Ascending aorta (tissue), 2 donors: ENCODE data around the gene TSGA10IP. TPM values are rescaled to one million over a fixed set of nuclear protein-coding genes. Genes with fewer than 3 reads are reported as not detected.

ENCODE experiments used
- DNase-seq, 2 donors: peaks; one replicate each; pipeline ENCODE4 v3.0.0-alpha.2; 2019; ENCODE audit warnings: low spot score in 2 of 2
- H3K27ac ChIP-seq, 2 donors: fragments of 200-600 bp; sonication (generic); one replicate each; pipeline ENCODE4 v1.5.1; 2016 to 2017; ENCODE audit warnings: mild to moderate bottlenecking in 1 of 2
- H3K27me3 ChIP-seq: fragments of 200-600 bp; sonication (generic); one replicate; pipeline ENCODE4 v1.5.1; 2017
- H3K36me3 ChIP-seq, 2 donors: fragments of 200-600 bp; sonication (generic); one replicate each; pipeline ENCODE4 v1.5.1; 2016
- H3K4me1 ChIP-seq, 2 donors: fragments of 200-600 bp; sonication (generic); one replicate each; pipeline ENCODE4 v1.5.1; 2016 to 2017; ENCODE audit warnings: mild to moderate bottlenecking in 1 of 2
- H3K4me3 ChIP-seq, 2 donors: fragments of 200-600 bp; sonication (generic); one replicate each; pipeline ENCODE4 v1.5.1; 2016 to 2017; ENCODE audit warnings: mild to moderate bottlenecking in 1 of 2
- H3K9me3 ChIP-seq, 2 donors: fragments of 200-600 bp; sonication (generic); one replicate each; pipeline ENCODE4 v1.5.1; 2016
- intact Hi-C: fragments of 100-400 bp; cut with DNase I; formaldehyde crosslinking; loops from one replicate; pipeline ENCODE4 v1.15.1; 2023
- total RNA-seq: library from RNA; depleted of rRNA; stranded (reverse); fragments of >200 nt; gene quantifications from one replicate; pipeline ENCODE4 v1.1.0, GENCODE V29; 2016
- TF ChIP-seq, protein P1 (sequence below), 3 experiments: fragments of 200-600 bp in 2 of 3; fragments of 450-650 bp in 1 of 3; sonication (generic) in 2 of 3; IDR thresholded peaks; one replicate each; pipeline ENCODE4 v1.5.1; 2016 to 2019; ENCODE audit warnings: antibody characterized with exemption in 3 of 3, mild to moderate bottlenecking in 1 of 3, moderate library complexity in 1 of 3

The TSGA10IP gene
- total RNA-seq, 1 donor from 2014 or later, result not detected

DNA sequence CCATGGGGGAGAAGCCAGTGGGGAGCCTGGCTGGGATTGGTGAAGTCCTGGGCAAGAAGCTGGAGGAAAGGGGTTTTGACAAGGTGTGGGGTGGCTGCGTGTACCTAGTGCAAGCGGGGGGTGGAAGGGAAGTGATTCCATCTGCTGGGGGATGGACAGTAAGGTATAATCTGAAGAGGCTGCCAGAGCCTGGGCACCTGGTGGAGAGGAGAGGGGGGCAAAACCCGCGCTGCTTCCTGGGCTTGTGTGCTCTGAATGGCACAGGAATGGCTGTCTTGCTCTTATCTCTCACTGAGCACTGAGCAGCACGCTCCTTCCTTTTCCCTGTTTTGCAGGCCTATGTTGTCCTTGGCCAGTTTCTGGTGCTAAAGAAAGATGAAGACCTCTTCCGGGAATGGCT, 58.0 kb downstream of the TSGA10IP start:
- Histone ChIP-seq H3K27ac (peak overlapping the region; percentile 86 to 93), H3K27me3 (no peaks in the 10 kb centered on the region), H3K4me3 (peak overlapping the region; percentile 89 to 98), H3K9me3 (no peaks in the 10 kb centered on the region), H3K36me3 (peaks cover 34 to 53% of the 10 kb centered on the region in 2 donors), H3K4me1 (peaks cover 3 to 27% of the 10 kb centered on the region in 2 donors)
- intact Hi-C loops, result loop anchor here (5.0 kb wide), 1 partner anchor 116 kb away; the partner anchor contains the start of gene FIBP
- DNase-seq, result no peak
- TF ChIP-seq, protein P1, sequence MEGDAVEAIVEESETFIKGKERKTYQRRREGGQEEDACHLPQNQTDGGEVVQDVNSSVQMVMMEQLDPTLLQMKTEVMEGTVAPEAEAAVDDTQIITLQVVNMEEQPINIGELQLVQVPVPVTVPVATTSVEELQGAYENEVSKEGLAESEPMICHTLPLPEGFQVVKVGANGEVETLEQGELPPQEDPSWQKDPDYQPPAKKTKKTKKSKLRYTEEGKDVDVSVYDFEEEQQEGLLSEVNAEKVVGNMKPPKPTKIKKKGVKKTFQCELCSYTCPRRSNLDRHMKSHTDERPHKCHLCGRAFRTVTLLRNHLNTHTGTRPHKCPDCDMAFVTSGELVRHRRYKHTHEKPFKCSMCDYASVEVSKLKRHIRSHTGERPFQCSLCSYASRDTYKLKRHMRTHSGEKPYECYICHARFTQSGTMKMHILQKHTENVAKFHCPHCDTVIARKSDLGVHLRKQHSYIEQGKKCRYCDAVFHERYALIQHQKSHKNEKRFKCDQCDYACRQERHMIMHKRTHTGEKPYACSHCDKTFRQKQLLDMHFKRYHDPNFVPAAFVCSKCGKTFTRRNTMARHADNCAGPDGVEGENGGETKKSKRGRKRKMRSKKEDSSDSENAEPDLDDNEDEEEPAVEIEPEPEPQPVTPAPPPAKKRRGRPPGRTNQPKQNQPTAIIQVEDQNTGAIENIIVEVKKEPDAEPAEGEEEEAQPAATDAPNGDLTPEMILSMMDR (IDR thresholded peaks at IDR 0.05), result no peak

DNA sequence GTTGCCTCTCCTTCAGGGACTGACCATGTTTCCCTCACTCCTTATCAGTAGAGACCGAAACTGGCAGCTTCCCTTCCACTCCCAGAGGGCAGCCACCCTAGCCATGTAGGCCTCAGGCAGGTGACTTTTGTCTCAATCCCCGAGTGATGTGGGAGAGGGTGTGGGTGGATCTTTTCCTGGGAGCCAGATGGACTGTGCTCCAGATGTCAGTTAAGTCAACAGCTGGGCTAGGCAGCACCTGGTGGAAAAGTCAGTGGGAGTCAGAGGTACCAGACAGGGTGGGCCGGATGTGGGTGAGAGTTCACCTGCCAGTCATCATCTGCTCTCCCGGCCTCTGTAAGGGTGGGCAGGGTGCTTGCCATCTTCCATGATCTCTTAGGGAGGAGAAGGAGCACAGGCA, 58.9 kb downstream of the TSGA10IP start:
- Histone ChIP-seq H3K27ac (peak overlapping the region; percentile 86 to 93), H3K4me1 (peaks cover 3 to 32% of the 10 kb centered on the region in 2 donors), H3K4me3 (no peak overlapping the region), H3K36me3 (peaks cover 25 to 44% of the 10 kb centered on the region in 2 donors), H3K9me3 (no peaks in the 10 kb centered on the region), H3K27me3 (no peaks in the 10 kb centered on the region)
- intact Hi-C loops, result loop anchor here (5.0 kb wide), 1 partner anchor 117 kb away; the partner anchor contains the start of gene FIBP
- no peak for DNase-seq
- TF ChIP-seq, protein P1 (IDR thresholded peaks at IDR 0.05), result no peak

DNA sequence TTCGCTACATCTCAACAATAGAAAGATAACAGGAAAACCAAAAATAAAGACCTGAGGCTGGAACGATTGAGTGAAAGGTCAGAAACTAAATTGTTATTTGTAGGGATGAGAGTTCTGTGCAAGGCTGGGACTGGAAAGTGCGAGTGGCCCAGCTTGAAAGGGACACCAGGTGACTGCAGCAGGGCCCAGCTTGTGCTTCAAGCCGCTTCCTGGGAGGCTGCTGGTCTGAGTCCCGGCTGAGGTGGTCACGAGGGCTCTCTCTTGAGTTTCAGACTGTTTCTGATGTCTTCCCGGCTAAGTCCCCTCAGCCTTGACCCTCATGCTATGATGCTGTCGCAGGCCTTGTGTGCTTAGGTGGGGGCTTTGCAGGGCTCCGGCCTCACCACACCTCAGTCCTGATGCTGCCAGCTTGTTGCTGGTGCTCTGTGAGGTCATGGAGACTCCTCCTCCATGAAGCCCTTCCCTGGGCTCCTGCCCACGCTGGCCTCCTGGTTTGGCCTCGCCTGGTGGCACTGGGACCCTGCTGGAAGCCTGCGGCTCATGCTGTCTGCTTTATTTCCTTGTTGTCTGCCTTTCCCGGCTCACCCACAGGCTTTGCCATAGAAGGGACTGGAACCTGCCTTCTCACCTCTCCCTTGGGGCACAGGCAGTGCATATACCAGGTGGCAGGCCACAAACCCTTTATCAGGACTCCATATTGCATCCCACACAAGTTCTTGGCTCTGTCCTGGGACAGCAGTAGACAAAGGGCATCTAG, 61.0 kb downstream of the TSGA10IP start:
- no peak overlapping the region for H3K4me3 ChIP-seq

DNA sequence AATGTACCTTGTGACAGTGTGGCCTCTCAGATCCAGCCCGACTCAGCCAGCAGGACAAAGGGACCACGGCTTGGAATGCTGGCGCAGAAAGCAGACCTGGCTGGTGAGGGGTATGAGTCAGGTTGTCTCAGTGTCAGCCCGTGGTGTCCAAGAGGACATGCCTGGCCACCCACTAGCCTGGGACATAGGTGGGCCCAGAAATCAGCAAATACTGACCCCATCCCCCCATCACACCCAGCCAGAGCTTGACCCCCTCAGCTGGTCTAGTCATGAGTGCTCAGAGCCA, 61.6 kb downstream of the TSGA10IP start:
- Histone ChIP-seq H3K27ac (peak overlapping the region; percentile 32 to 51), H3K9me3 (no peaks in the 10 kb centered on the region), H3K4me1 (peaks cover 5 to 29% of the 10 kb centered on the region in 2 donors), H3K27me3 (no peaks in the 10 kb centered on the region), H3K36me3 (peaks cover 15 to 31% of the 10 kb centered on the region in 2 donors), H3K4me3 (no peak overlapping the region)
- DNase-seq, result no peak
- intact Hi-C loops, result no loop called here
- TF ChIP-seq, protein P1 (IDR thresholded peaks at IDR 0.05), result no peak

More for the DNA sequence above, 61.0 kb downstream of the TSGA10IP start:
- TF ChIP-seq, protein P1 (IDR thresholded peaks at IDR 0.05), result no peak
- H3K4me1 ChIP-seq, result peaks cover 0 to 24% of the 10 kb centered on the region in 2 donors
- no peaks in the 10 kb centered on the region for H3K9me3 ChIP-seq
- intact Hi-C loops, result no loop called here
- peak overlapping the region; percentile 32 to 51 for H3K27ac ChIP-seq
- H3K36me3 ChIP-seq, result peaks cover 15 to 31% of the 10 kb centered on the region in 2 donors
- DNase-seq, result no peak
- H3K27me3 ChIP-seq, result no peaks in the 10 kb centered on the region

DNA sequence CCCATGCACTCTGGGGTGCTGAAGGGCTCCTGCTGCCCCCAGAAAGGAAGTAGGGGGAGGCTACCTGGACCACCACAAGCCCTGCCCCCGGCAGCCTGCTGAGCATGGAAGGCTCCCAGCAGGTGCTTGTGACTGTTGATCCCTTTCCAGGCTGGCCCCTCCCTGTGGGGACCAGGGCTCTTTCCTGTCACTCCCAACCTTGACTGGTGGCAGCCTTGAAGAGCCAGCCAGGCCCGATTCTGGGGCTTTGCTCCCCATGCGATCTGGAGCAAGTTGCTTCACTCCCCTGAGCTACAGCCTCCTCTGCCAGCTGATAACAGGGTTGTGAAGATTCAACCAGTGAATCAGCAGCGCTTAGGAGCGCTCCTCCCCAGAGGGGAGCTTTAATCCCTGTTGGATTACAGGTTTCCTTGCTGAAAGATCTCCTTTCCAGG, 61.9 kb downstream of the TSGA10IP start:
- intact Hi-C loops, result no loop called here
- Histone ChIP-seq H3K4me1 (peaks cover 9 to 33% of the 10 kb centered on the region in 2 donors), H3K9me3 (no peaks in the 10 kb centered on the region), H3K27me3 (no peaks in the 10 kb centered on the region), H3K36me3 (peaks cover 15 to 31% of the 10 kb centered on the region in 2 donors), H3K27ac (peak overlapping the region; percentile 32 to 51), H3K4me3 (no peak overlapping the region)
- DNase-seq, result no peak
- TF ChIP-seq, protein P1 (IDR thresholded peaks at IDR 0.05), result no peak
